Measurements from ENCODE around the gene DDHD1.

Gene DDHD1

DNA sequence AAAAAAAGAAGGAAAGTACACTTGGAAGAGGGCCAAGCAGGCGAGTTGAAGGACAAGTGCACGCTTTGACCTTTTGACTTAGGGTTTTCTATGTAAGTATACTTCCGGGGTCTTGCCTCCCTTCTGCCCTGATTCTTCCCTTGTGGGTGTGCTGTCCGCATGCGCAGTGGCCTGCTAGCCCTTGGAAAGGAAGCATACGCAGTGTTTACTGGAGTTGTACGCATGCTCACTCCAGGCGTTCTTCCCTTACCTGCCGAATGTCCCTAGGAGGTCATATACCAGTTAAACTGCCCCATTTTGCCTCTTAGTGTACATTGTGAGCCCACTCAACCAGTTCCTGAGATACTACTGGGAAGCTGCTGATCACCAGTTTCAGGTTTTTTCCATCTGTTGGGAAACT is 15.7 kb upstream of the DDHD1 start:
- TF ChIP-seq, protein P1, sequence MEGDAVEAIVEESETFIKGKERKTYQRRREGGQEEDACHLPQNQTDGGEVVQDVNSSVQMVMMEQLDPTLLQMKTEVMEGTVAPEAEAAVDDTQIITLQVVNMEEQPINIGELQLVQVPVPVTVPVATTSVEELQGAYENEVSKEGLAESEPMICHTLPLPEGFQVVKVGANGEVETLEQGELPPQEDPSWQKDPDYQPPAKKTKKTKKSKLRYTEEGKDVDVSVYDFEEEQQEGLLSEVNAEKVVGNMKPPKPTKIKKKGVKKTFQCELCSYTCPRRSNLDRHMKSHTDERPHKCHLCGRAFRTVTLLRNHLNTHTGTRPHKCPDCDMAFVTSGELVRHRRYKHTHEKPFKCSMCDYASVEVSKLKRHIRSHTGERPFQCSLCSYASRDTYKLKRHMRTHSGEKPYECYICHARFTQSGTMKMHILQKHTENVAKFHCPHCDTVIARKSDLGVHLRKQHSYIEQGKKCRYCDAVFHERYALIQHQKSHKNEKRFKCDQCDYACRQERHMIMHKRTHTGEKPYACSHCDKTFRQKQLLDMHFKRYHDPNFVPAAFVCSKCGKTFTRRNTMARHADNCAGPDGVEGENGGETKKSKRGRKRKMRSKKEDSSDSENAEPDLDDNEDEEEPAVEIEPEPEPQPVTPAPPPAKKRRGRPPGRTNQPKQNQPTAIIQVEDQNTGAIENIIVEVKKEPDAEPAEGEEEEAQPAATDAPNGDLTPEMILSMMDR (IDR thresholded peaks at IDR 0.05; ENCODE audit: insufficient read depth, low read length, poor library complexity, severe bottlenecking): no peak
- no peak for TF ChIP-seq EZH2phosphoT487 (conservative IDR thresholded peaks at IDR 0.05; ENCODE audit: low read length)
- Histone ChIP-seq H3K36me3 (ENCODE audit: low read length) (no peaks in the 10 kb centered on the region), H4K20me1 (ENCODE audit: low read depth, low read length) (no peaks in the 10 kb centered on the region)

DNA sequence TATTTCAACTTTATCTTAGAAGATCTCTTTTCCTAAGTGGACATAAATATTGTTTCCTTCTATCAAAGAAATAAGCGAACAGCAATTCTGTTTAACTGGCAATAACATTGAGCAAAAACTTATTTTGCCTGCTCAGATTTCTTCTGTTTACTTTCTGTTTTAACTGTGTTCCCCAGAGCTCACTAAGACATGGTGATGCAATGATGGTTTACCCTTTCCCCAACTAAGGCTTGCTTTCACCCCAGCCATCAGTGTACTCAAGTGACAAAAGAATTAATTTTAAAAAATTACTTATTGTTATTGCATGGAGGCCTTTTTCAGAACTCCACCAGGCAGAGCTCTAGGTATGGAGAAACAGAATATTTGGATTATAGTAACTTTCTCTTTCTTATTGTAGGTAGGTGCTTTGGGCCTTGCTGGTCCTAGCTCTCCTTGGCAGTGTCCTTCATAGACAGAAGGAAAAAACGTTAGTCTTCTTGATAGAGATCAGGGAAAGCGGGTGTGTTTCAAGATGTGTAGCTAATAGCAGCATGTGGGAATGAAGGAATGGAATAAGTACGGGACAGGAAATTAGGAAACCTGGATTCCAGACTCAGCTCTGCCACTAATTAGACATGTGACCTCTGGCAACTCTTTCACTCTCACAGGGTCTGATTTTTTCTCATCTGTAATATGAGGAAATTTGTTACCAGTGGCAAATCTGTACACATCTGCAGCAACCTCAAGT is 14.6 kb upstream of the DDHD1 start:
- Histone ChIP-seq H3F3A (ENCODE audit: insufficient read depth) (no peaks in the 10 kb centered on the region), H2AFZ (ENCODE audit: low read depth, low read length, severe bottlenecking) (no peak overlapping the region), H3K9ac (ENCODE audit: low read length) (no peak overlapping the region), H3K27me3 (ENCODE audit: low read length) (no peaks in the 10 kb centered on the region), H3K9me2 (replicated peaks; ENCODE audit: insufficient read depth, low read length) (no peaks in the 10 kb centered on the region), H3K4me2 (ENCODE audit: low read depth, low read length, poor library complexity, severe bottlenecking) (no peak overlapping the region), H3K79me2 (ENCODE audit: insufficient read depth, low read length) (no peaks in the 10 kb centered on the region), H3K27ac (ENCODE audit: low read depth, low read length) (no peak overlapping the region), H3K4me3 (ENCODE audit: insufficient read depth, low read length, poor library complexity, severe bottlenecking) (no peak overlapping the region), H4K20me1 (ENCODE audit: low read depth, low read length) (no peaks in the 10 kb centered on the region), H3K9me3 (ENCODE audit: insufficient read depth, low read length) (no peaks in the 10 kb centered on the region), H3K36me3 (ENCODE audit: low read length) (no peaks in the 10 kb centered on the region)
- TF ChIP-seq, protein P1 (IDR thresholded peaks at IDR 0.05; ENCODE audit: insufficient read depth, low read length, poor library complexity, severe bottlenecking): no peak
- no peak for TF ChIP-seq EZH2phosphoT487 (conservative IDR thresholded peaks at IDR 0.05; ENCODE audit: low read length)

More for the DNA sequence above, 15.7 kb upstream of the DDHD1 start:
- Histone ChIP-seq H3K79me2 (ENCODE audit: insufficient read depth, low read length) (no peaks in the 10 kb centered on the region), H3K4me2 (ENCODE audit: low read depth, low read length, poor library complexity, severe bottlenecking) (no peak overlapping the region), H3K27me3 (ENCODE audit: low read length) (no peaks in the 10 kb centered on the region), H3K9me2 (replicated peaks; ENCODE audit: insufficient read depth, low read length) (no peaks in the 10 kb centered on the region), H3K4me3 (ENCODE audit: insufficient read depth, low read length, poor library complexity, severe bottlenecking) (no peak overlapping the region), H3K27ac (ENCODE audit: low read depth, low read length) (no peak overlapping the region), H3F3A (ENCODE audit: insufficient read depth) (no peaks in the 10 kb centered on the region), H3K9ac (ENCODE audit: low read length) (no peak overlapping the region), H2AFZ (ENCODE audit: low read depth, low read length, severe bottlenecking) (no peak overlapping the region), H3K9me3 (ENCODE audit: insufficient read depth, low read length) (no peaks in the 10 kb centered on the region)

DNA sequence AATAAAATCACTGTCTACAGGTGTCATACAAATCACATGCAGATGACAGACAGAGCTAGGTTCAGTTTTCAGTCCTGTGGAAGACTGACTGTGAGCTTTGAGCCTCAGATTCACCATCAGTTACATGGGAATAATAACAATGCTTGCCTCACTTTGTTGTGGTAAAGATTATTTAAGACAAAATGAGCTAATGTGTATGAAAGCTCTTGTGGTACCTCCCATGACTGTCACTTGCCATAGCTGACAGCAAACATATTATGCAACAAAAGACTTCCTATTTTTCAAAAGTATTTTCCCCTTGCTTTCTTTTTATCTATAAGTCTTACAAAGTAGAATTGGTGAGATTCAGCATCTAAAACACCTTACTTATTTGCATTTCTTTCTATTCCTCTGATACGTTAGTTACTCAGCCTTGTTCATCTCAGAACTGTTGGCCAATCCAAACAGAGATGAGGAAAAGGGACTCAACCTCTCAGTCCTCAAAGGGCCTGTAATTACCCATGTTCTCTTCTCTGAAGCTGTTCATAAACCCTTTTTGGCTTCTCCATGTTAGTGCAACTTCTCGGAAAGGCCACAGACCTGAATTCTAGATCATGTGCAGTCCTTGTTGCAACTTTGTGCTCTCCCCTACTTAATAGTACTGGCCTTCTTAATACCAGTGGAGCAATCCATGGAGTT is 8.8 kb upstream of the DDHD1 start:
- Histone ChIP-seq H3K27ac (ENCODE audit: low read depth, low read length) (no peak overlapping the region), H3K9me3 (ENCODE audit: insufficient read depth, low read length) (no peaks in the 10 kb centered on the region), H3F3A (ENCODE audit: insufficient read depth) (no peaks in the 10 kb centered on the region), H3K79me2 (ENCODE audit: insufficient read depth, low read length) (no peaks in the 10 kb centered on the region), H3K9me2 (replicated peaks; ENCODE audit: insufficient read depth, low read length) (no peaks in the 10 kb centered on the region), H3K4me3 (ENCODE audit: insufficient read depth, low read length, poor library complexity, severe bottlenecking) (no peak overlapping the region), H3K9ac (ENCODE audit: low read length) (no peak overlapping the region), H2AFZ (ENCODE audit: low read depth, low read length, severe bottlenecking) (no peak overlapping the region), H3K36me3 (ENCODE audit: low read length) (no peaks in the 10 kb centered on the region), H4K20me1 (ENCODE audit: low read depth, low read length) (no peaks in the 10 kb centered on the region), H3K4me2 (ENCODE audit: low read depth, low read length, poor library complexity, severe bottlenecking) (no peak overlapping the region), H3K27me3 (ENCODE audit: low read length) (no peaks in the 10 kb centered on the region)
- TF ChIP-seq, protein P1 (IDR thresholded peaks at IDR 0.05; ENCODE audit: insufficient read depth, low read length, poor library complexity, severe bottlenecking): no peak
- TF ChIP-seq EZH2phosphoT487 (conservative IDR thresholded peaks at IDR 0.05; ENCODE audit: low read length): no peak
